GM21360 (cell line): ENCODE data around the gene REV3L.
"Not testable (repeated sequence)": the region's sequence is repeated elsewhere in the genome, so short reads cannot be mapped to it uniquely, and the experiment has no call there.

Source experiments
- ATAC-seq: cut with Tn5 transposase; IDR thresholded peaks from one replicate; pipeline ENCODE4 v1.9.1; 2021; ENCODE audit warnings: mild to moderate bottlenecking, moderate library complexity; ENCODE audit not compliant: unreplicated experiment

REV3L gene

GRCh38 chr6:111482959-111483735 is at the start of gene REV3L:
Gene REV3L (minus strand): TSS chr6:111483218. CDS start chr6:111482888, 330 bp downstream.
- peak; percentile 25 for ATAC-seq

- no peak for ATAC-seq
These were observed 48.2 kb upstream of the REV3L start for GRCh38 chr6:111531185-111531584.

- no peak for ATAC-seq
These were observed 47.6 kb upstream of the REV3L start for GRCh38 chr6:111530667-111531066.

GRCh38 chr6:111530218-111530617 is 47.2 kb upstream of the REV3L start:
- no peak for ATAC-seq

- no peak for ATAC-seq
These were observed 44.3 kb upstream of the REV3L start for GRCh38 chr6:111527367-111527766.

GRCh38 chr6:111524735-111525134 is 41.7 kb upstream of the REV3L start:
- ATAC-seq = no peak

GRCh38 chr6:111524252-111524651 is 41.2 kb upstream of the REV3L start:
- ATAC-seq = no peak

- no peak for ATAC-seq
These were observed 40.6 kb upstream of the REV3L start for GRCh38 chr6:111523484-111524167.

GRCh38 chr6:111522393-111523020 is 39.5 kb upstream of the REV3L start:
- ATAC-seq = no peak

- no peak for ATAC-seq
These were observed 38.7 kb upstream of the REV3L start for GRCh38 chr6:111521497-111522270.

- no peak for ATAC-seq
These were observed 37.5 kb upstream of the REV3L start for GRCh38 chr6:111520524-111520923.

- no peak for ATAC-seq
These were observed 34.9 kb upstream of the REV3L start for GRCh38 chr6:111517965-111518364.

- ATAC-seq = no peak
These were observed 32.2 kb upstream of the REV3L start for GRCh38 chr6:111515259-111515658.

GRCh38 chr6:111514531-111514930 is 31.5 kb upstream of the REV3L start:
- ATAC-seq = not testable (repeated sequence)

- not testable (repeated sequence) for ATAC-seq
These were observed 24.2 kb upstream of the REV3L start for GRCh38 chr6:111507219-111507618.

GRCh38 chr6:111505498-111505897 is 22.5 kb upstream of the REV3L start:
- ATAC-seq = not testable (repeated sequence)

- no peak for ATAC-seq
These were observed 20.6 kb upstream of the REV3L start for GRCh38 chr6:111503660-111504059.

GRCh38 chr6:111503194-111503593 is 20.2 kb upstream of the REV3L start:
- no peak for ATAC-seq

- ATAC-seq = no peak
These were observed 19.1 kb upstream of the REV3L start for GRCh38 chr6:111502154-111502553.

- no peak for ATAC-seq
These were observed 16.3 kb upstream of the REV3L start for GRCh38 chr6:111499269-111499793.
